Caco-2 (cell line): ENCODE measurements around the gene HSPE1. TPM values are rescaled to one million over a fixed set of nuclear protein-coding genes. Genes with fewer than 3 reads are reported as not detected.

Experiments used
- total RNA-seq: library from RNA; stranded (reverse); gene quantifications from 2 replicates; pipeline ENCODE4 v1.2.3, GENCODE V29; 2022

Gene HSPE1
- total RNA-seq, 1 experiment from 2014 or later = 340 TPM

Other genes starting within 250 kb of the HSPE1 start
- 1.0 and 3.1 TPM in 2 replicates for gene ANKRD44, start 189.6 kb upstream of the HSPE1 start, total RNA-seq
- gene SF3B1, start 65.4 kb upstream of the HSPE1 start, total RNA-seq = 273 and 274 TPM in 2 replicates
- gene COQ10B, start 46.8 kb upstream of the HSPE1 start, total RNA-seq = 22.5 and 25.0 TPM in 2 replicates
- gene HSPD1, start 539 bp upstream of the HSPE1 start, total RNA-seq = 877 and 933 TPM in 2 replicates
- 27.2 and 31.1 TPM in 2 replicates for gene MOB4, start 15.7 kb downstream of the HSPE1 start, total RNA-seq
- gene RFTN2, start 175.2 kb downstream of the HSPE1 start, total RNA-seq = 0.18 TPM in 1 of 2 replicates, not detected in the other
- 12.1 and 13.1 TPM in 2 replicates for gene MARS2, start 205.0 kb downstream of the HSPE1 start, total RNA-seq